GM21723 (cell line): Measurements from ENCODE around the gene CAPN6.

Experiments used
- ATAC-seq: cut with Tn5 transposase; IDR thresholded peaks from one replicate; pipeline ENCODE4 v1.9.1; 2021; ENCODE audit warnings: mild to moderate bottlenecking, moderate library complexity; ENCODE audit not compliant: unreplicated experiment

Gene CAPN6

GRCh38 chrX:111200327-111200726 lies 70.0 kb downstream of the CAPN6 start:
- ATAC-seq: no peak

DNA sequence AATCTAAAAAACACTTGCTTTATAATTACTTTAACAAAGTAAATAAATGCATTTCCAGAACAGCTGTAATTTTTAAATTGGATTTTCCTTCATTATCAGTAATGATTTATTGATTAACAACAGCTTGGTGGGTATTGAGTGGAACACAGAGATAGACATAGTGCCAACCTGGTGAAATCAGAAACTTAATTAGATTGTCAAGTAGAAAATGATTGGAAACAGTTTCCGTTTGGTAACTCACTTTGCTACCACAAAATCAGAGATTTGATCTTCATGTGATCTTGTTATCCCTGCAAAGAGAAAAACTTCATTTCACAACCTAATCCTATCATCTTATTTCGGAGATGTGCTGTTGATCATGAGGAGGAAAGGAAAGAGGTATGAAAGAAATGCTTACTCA lies 70.8 kb downstream of the CAPN6 start:
- no peak for ATAC-seq
